GM12878 (cell line): ENCODE measurements around the gene SKIL. TPM values are rescaled to one million over a fixed set of nuclear protein-coding genes. Genes with fewer than 3 reads are reported as not detected.

Experiments
- ATAC-seq: fragments of 200-7000 bp; cut with Tn5 transposase; 3 replicates; pipeline ENCODE4 v1.9.1; 2020; ENCODE audit warnings: mild to moderate bottlenecking, moderate library complexity
- BruUV-seq: library from RNA; stranded (reverse); fragments of 400-500 nt; replicated peaks from 2 replicates; lab custom pipeline; 2021; lab: Mats Ljungman, UMichigan
- CTCF ChIA-PET: fragments of 300-600 bp; sonication (Branson Sonifier 250); formaldehyde crosslinking; extraction: SDS; loops from one replicate; lab custom pipeline; 2021; ENCODE audit warnings: inconsistent platforms; lab: Yijun Ruan, JAX
- POLR2A ChIA-PET: fragments of 350-600 bp; formaldehyde crosslinking; extraction: SDS; loops from one replicate; lab custom pipeline; 2021; ENCODE audit warnings: inconsistent platforms; lab: Charles Lee
- RAD21 ChIA-PET: fragments of 300-600 bp; sonication (Branson Sonifier 250); formaldehyde crosslinking; loops from one replicate; lab custom pipeline; 2023; ENCODE audit warnings: antibody characterized with exemption; ENCODE audit not compliant: unreplicated experiment; lab: Charles Lee
- SMC1A ChIA-PET: fragments of 300-600 bp; sonication (Branson Sonifier 250); formaldehyde crosslinking; loops from one replicate; lab custom pipeline; 2023; ENCODE audit not compliant: unreplicated experiment, uncharacterized antibody; lab: Charles Lee
- DNase-seq: peaks from one replicate; pipeline ENCODE4 v3.0.0-alpha.2; 2011; ENCODE audit warnings: low read depth, low spot score
- FAIRE-seq: peaks from 3 replicates; lab custom pipeline; 2011; peaks lifted over from hg19 to GRCh38; lab: Jason Lieb, UNC
- H2AFZ ChIP-seq: 2 replicates; pipeline ENCODE4 v1.6.0; 2011; ENCODE audit warnings: low read depth, low read length, control low read depth; ENCODE audit not compliant: control insufficient read depth
- H3K27ac ChIP-seq: 2 replicates; pipeline ENCODE4 v1.5.1; 2011; ENCODE audit warnings: control low read depth; ENCODE audit not compliant: control insufficient read depth, insufficient read depth
- H3K27me3 ChIP-seq, 2 experiments: replicated peaks in 1 of 2; 2 replicates each; pipeline versions ENCODE4 v1.6.0 to v1.6.1; 2011; ENCODE audit warnings: low read length in 1 of 2; ENCODE audit not compliant: control insufficient read depth in 2 of 2, insufficient read depth in 2 of 2
- H3K36me3 ChIP-seq, 2 experiments: 2 replicates each; pipeline ENCODE4 v1.5.1; 2011; ENCODE audit warnings: low read length in 1 of 2; ENCODE audit not compliant: control insufficient read depth in 2 of 2, insufficient read depth in 2 of 2
- H3K4me1 ChIP-seq: 2 replicates; pipeline ENCODE4 v1.6.1; 2011; ENCODE audit warnings: mild to moderate bottlenecking, low read length, moderate library complexity, mixed read lengths; ENCODE audit not compliant: control insufficient read depth, insufficient read depth
- H3K4me2 ChIP-seq: 2 replicates; pipeline ENCODE4 v1.6.0; 2011; ENCODE audit warnings: control low read depth; ENCODE audit not compliant: control insufficient read depth, insufficient read depth
- H3K4me3 ChIP-seq: fragments of 200-600 bp; sonication (generic); 2 replicates; pipeline ENCODE4 v1.5.1; 2016
- H3K79me2 ChIP-seq: 2 replicates; pipeline ENCODE4 v1.6.0; 2011; ENCODE audit warnings: low read length; ENCODE audit not compliant: control insufficient read depth, insufficient read depth
- H3K9ac ChIP-seq: 2 replicates; pipeline ENCODE4 v1.8.0; 2011; ENCODE audit warnings: low read length, control low read depth, mixed read lengths; ENCODE audit not compliant: control insufficient read depth, insufficient read depth
- H3K9me3 ChIP-seq: replicated peaks from 3 replicates; pipeline ENCODE4 v1.5.1; 2011; ENCODE audit warnings: mild to moderate bottlenecking, low read length; ENCODE audit not compliant: control insufficient read depth, insufficient read depth
- H4K20me1 ChIP-seq: 2 replicates; pipeline ENCODE4 v1.6.0; 2011; ENCODE audit not compliant: control insufficient read depth, insufficient read depth
- ATF7 ChIP-seq: fragments of 450-650 bp; IDR thresholded peaks from 2 replicates; pipeline ENCODE4 v1.6.1; 2016; ENCODE audit warnings: low read depth, mild to moderate bottlenecking
- E4F1 ChIP-seq: fragments of 450-650 bp; IDR thresholded peaks from 2 replicates; pipeline ENCODE4 v1.6.1; 2018; ENCODE audit warnings: borderline replicate concordance, mild to moderate bottlenecking; ENCODE audit not compliant: partially characterized antibody
- HCFC1 ChIP-seq: fragments of 150-350 bp; IDR thresholded peaks from 2 replicates; pipeline ENCODE4 v1.6.1; 2014; ENCODE audit warnings: low read length
- MYB ChIP-seq: fragments of 150-350 bp; IDR thresholded peaks from 2 replicates; pipeline ENCODE4 v1.6.1; 2014; ENCODE audit warnings: mild to moderate bottlenecking, low read depth, low read length, borderline replicate concordance
- NKRF ChIP-seq: fragments of 450-650 bp; conservative IDR thresholded peaks from 2 replicates; pipeline ENCODE4 v1.6.1; 2017; ENCODE audit warnings: mild to moderate bottlenecking, moderate library complexity
- PML ChIP-seq: IDR thresholded peaks from 2 replicates; pipeline ENCODE4 v1.6.1; 2012; ENCODE audit warnings: low read length, inconsistent platforms
- SIN3A ChIP-seq: IDR thresholded peaks from 2 replicates; pipeline ENCODE4 v1.6.1; 2012; ENCODE audit warnings: low read depth, low read length, improper control_type of control experiment
- SUPT20H ChIP-seq: IDR thresholded peaks from 2 replicates; pipeline ENCODE4 v1.6.1; 2011; ENCODE audit warnings: low read depth, mild to moderate bottlenecking, low read length, moderate library complexity, borderline replicate concordance; ENCODE audit not compliant: control insufficient read depth
- USF2 ChIP-seq: IDR thresholded peaks from 2 replicates; pipeline ENCODE4 v1.6.1; 2011; ENCODE audit warnings: low read depth, low read length, improper control_type of control experiment, borderline replicate concordance
- ZBTB11 ChIP-seq: fragments of 450-650 bp; formaldehyde crosslinking; IDR thresholded peaks from 2 replicates; pipeline ENCODE4 v1.5.0; 2022; ENCODE audit warnings: mild to moderate bottlenecking, missing genetic modification characterization
- WGBS: methylation state at CpG from one replicate; pipeline ENCODE4 v1.1.6; 2016; ENCODE audit warnings: low lambda C conversion rate; ENCODE audit not compliant: insufficient replicate concordance, insufficient coverage; ENCODE audit errors: missing lambda C conversion rate; 5-methylcytosine and 5-hydroxymethylcytosine counted together
- in situ Hi-C: fragments of 300-500 bp; cut with MboI; formaldehyde crosslinking; loops from 9 replicates; pipeline ENCODE4 v1.14.3; 2018; ENCODE audit warnings: mixed read lengths
- intact Hi-C: fragments of 100-400 bp; cut with micrococcal nuclease; formaldehyde crosslinking; loops from one replicate; pipeline ENCODE4 v1.14.2; 2022; ENCODE audit not compliant: unreplicated experiment
- polyA plus RNA-seq, 11 experiments: library from polyadenylated mRNA; depleted of rRNA in 4 of 11; unstranded in 6 of 11; stranded (reverse) in 5 of 11; fragments of >200 nt; fragmentation: Nextera tagmentation in 4 of 11; fragmentation: Illumina TruSeq in 1 of 11; extraction: Ambion mirVana in 4 of 11; extraction: Trizol in 1 of 11; gene quantifications; 1 replicate in 1 of 11; 2 replicates in 10 of 11; pipeline versions ENCODE4 v1.2.1 to v1.2.3, GENCODE V29; 2011 to 2016; ENCODE audit warnings: inconsistent platforms in 2 of 11, missing spikeins in 2 of 11, low read depth in 1 of 11
- total RNA-seq, 4 experiments: library from RNA; depleted of rRNA in 3 of 4; stranded (reverse); fragments of >200 nt in 3 of 4; fragmentation: Illumina TruSeq in 1 of 4; extraction: Trizol in 1 of 4; gene quantifications; 2 replicates each; pipeline versions ENCODE4 v1.2.1 to v1.2.3, GENCODE V29; 2013 to 2021

The SKIL gene
- total and polyA plus RNA-seq, 10 of the 15 experiments (the other 5 are each of a cell fraction or from before 2014, with no cell fraction given), result 2.7 to 14.8 (median 6.7) TPM

GRCh38 chr3:170432416-170432815 is 74.9 kb downstream of the SKIL start (continued):
- no peak for TF ChIP-seq ZBTB11

GRCh38 chr3:170436697-170437096 is 79.2 kb downstream of the SKIL start:
- Histone ChIP-seq H3K27ac (no peak overlapping the region), H3K9ac (no peak overlapping the region), H3K4me3 (no peak overlapping the region), H2AFZ (no peak overlapping the region), H3K4me1 (no peaks in the 10 kb centered on the region), H4K20me1 (no peaks in the 10 kb centered on the region), H3K9me3 (no peaks in the 10 kb centered on the region), H3K4me2 (no peak overlapping the region), H3K79me2 (no peaks in the 10 kb centered on the region), H3K36me3 (no peaks in the 10 kb centered on the region), H3K27me3 (peaks cover 0 to 3% of the 10 kb centered on the region in 2 experiments)
- BruUV-seq, result no TSS peak
- ChIA-PET SMC1A (no interaction called here), CTCF (no interaction called here), POLR2A (no interaction called here), RAD21 (no interaction called here)
- 98% methylated on average over 2 of the region's 2 CpGs for WGBS
- ATAC-seq (no peak), FAIRE-seq (no peak), DNase-seq (no peak)
- intact Hi-C loops, result no loop called here
- in situ Hi-C loops, result no loop called here
- TF ChIP-seq SUPT20H (no peak), SIN3A (no peak), PML (no peak), NKRF (no peak), HCFC1 (no peak), ATF7 (no peak), MYB (no peak), E4F1 (no peak), USF2 (no peak)
